Central memory CD4-positive, alpha-beta T cell (primary cell): Measurements from ENCODE around the gene PTGDS.
A peak's percentile ranks its signal among the peaks of the same experiment; 100 is the strongest.

Source experiments
- DNase-seq: peaks from one replicate; pipeline ENCODE4 v3.0.0; 2022

PTGDS gene

DNA sequence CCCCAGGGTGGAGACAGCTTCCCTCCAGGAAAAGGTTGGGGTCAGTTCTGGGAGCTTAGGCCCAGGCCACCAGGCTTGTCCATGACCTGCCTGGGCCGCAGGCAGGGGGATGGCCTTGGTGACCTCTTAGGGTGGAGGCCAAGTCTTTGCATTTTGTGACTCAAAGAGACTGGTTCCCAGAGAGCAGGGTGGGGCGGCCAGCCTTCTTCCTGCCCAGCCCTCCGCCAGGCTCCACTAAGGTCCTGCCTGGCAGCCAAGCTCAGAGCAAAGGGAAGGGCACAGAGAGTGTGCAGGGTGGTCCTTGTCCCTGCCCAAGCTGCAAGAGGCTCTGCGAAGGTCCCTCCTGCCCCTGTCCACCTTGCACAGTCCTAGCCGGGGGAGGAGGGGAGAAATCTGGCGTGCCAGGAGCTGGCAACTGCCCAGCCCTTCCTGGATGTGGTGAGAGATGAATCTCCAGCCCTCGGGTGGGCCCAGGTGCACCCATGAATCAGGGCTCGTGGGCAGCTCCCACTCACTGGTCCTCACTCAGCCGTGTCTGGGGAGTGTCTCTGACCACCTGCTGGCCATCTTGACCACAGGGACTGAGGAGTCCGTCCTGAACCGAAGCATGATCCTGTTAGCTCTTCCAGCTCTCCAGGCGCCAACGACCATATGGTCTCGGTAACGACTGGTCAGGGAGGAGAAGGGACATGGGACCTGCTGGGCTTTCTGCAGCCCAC is 2.3 kb upstream of the PTGDS start:
- no peak for DNase-seq

DNA sequence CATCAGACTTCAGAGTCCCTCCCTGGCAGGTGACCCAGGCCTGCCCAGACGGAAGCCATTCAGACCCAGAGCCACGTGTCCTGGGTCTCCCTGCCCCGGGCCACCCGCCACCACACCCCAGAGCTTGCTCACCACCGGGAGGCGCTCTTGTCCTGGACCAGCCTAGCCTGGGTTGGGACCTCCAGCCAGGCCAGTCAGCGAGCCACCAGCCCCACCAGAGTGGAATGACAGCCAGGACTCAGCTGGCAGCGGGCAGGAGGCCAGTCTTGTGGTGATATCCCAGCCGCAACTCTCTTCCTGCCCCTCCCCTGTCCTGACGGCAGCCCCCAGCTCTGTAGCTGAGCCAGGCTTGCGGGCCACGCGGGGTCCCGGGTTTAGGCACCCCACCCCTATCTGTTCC is 1.7 kb upstream of the PTGDS start:
- DNase-seq, result no peak

DNA sequence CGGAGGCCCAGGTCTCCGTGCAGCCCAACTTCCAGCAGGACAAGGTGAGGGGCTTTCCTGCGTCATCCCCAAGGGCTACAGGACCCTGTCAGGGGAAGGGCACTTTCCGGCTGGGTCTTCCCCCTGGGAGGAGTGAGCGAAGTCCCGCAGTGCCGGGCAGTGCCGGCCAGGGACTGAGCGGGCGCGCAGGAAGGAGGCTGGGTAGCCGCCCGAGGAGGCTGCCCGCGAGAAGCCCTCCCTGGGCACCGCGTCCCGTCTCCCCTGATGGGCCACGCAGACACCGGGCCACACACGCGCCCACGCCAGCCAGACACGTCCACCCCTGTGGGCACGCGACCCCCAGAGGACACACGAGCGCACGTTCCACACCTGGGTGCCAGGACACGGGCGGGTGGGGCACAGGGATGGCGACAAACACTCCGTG is 357 bp downstream of the PTGDS start:
- DNase-seq, result no peak

DNA sequence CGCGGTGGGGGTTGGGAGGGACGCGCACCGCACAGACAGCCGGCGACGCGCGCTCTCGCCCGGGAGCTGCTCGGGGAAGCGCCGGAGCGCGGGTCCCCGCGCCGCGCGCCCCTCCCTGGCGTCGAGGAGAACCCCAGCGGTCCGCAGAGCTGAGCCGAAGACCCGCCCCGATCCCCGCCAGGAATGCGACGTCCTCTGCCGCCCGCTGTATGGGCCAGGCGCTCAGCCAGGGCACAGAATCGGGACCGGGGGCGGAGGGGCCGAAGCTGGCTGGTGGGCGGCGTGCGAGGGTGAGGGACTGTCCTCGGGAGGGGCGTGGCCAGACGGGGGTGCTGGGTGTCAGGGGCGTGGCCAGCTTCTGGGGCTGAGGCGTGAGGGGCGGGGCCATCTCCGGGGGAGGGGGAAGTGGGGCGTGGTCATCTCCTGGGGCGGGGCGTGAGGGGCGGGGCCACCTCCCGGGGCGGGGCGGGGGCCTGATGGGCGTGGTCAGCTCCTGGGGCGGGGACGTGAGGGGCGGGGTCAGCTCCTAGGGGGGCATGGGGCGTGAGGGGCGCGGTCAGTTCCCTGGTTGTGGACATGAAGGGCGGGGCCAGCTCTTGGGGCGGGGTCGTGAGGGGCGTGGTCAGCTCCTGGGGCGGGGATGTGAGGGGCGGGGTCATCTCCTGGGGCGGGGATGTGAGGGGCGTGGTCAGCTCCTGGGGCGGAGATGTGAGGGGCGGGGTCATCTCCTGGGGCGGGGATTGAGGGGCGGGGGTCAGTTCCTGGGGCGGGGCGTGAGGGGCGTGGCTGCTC is 965 bp downstream of the PTGDS start:
- peak; percentile 67 for DNase-seq

DNA sequence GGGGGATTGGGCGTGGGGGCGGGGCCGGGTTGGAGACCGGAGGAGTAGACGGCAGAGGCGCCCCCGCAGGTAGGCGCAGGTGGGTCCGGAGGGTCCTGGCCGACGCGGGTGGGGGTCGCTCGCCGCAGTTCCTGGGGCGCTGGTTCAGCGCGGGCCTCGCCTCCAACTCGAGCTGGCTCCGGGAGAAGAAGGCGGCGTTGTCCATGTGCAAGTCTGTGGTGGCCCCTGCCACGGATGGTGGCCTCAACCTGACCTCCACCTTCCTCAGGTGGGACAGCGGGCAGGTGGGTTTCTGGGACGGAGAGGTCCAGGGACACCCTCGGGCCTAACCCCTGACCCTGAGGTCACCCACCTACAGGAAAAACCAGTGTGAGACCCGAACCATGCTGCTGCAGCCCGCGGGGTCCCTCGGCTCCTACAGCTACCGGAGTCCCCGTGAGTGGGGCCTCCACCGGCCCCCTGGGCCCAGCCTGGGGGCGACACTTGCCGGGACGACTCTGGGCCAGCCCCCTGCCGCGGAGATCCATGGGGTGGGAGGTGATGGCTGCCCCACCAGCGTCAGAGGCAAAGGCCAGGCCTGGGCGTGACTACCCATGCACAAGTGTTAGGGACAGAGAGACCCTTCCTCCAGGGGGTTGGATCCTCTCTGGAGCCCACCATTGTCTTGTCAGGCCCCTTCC is 1.7 kb downstream of the PTGDS start:
- no peak for DNase-seq

DNA sequence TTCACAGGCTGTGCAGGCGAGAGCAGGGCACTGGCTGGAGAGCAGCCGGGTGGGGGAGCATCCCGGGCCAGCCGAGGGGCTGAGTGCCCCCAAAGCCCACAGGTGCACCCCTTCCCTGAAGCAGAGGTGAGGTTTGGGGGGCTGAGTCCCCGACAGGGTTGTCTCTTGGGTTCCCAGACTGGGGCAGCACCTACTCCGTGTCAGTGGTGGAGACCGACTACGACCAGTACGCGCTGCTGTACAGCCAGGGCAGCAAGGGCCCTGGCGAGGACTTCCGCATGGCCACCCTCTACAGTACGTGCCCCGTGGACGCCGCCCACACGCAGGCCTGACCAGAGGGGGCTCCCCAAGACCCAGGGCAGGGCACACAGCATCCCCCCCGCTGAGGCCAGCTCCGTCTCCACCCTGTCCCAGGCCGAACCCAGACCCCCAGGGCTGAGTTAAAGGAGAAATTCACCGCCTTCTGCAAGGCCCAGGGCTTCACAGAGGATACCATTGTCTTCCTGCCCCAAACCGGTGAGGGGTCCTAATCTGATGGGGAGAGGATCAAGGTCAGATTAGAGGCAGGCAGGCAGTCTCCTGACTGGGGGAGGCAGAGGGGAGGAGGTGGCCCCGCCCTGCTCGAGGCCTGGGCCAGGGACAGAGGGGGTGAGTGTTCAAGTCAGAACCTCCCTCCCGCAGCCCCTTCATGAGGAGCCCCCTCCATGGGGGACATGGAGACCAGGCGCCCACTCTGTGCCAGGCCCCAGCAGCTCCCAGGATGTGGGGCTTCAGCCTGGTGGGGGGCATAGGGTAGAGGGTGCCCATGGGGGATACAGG is 2.7 kb downstream of the PTGDS start:
- DNase-seq, result no peak

DNA sequence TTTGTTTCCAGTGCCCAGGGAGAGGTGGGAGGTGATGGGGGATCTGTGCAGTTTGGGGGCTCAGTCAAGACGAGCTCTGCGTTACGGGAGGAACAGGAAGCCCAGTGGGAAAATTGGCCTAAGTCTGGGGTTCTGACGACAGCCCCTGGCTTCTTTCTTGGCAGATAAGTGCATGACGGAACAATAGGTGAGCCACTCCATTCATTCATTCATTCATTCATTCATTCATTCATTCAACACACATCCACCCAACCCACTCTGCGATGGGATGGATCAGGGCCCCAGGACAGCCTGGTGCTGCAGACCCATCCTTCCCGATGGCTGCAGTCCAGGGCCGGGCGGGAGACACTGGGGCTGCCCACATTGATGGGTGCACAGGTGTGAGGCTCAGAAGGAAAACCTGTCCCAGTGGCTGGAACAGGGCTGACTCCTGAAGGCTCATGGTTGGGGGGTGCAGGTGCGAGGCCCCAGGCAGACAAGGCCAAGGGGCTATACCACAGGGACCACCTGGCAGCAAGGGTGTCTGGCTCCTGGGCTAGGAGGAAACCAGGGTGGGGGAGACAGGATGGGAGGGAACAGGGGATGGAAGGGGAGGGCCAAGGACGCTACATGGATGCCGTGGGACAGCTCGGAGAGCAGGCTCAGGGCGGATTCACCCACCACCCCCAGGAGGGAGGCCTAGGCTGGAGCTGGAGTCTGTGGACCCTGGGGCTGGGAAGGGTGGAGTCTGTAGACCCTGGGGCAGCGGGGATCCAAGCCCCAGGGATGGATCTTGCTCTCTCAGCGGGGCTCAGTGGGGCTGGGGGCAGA is 3.6 kb downstream of the PTGDS start:
- DNase-seq, result no peak

DNA sequence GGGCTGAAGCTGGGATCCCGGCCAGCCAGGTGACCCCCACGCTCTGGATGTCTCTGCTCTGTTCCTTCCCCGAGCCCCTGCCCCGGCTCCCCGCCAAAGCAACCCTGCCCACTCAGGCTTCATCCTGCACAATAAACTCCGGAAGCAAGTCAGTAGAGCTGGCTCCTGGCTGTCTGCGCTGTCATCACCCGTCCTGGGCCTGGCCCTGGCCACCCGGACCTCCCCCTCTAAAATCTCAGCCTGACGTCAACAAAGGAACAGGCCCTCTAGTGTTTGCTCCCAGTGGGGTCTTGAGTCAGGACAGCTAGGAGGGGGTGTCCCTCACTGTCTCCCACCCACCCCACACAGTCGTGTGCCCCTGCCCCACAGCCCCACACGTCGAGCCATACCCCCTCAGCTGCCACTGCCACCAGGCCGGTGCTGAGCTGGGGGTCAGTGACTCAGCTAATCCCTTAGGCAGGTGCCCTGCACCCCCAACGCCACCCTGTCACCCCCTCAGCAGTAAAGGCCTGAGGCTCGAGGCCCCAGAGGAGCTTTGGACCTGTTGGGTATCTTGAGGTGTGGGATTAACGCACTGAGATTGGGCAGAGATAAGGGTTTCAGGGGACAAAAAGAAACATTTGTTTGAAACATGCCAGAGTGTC is 4.4 kb downstream of the PTGDS start:
- no peak for DNase-seq

DNA sequence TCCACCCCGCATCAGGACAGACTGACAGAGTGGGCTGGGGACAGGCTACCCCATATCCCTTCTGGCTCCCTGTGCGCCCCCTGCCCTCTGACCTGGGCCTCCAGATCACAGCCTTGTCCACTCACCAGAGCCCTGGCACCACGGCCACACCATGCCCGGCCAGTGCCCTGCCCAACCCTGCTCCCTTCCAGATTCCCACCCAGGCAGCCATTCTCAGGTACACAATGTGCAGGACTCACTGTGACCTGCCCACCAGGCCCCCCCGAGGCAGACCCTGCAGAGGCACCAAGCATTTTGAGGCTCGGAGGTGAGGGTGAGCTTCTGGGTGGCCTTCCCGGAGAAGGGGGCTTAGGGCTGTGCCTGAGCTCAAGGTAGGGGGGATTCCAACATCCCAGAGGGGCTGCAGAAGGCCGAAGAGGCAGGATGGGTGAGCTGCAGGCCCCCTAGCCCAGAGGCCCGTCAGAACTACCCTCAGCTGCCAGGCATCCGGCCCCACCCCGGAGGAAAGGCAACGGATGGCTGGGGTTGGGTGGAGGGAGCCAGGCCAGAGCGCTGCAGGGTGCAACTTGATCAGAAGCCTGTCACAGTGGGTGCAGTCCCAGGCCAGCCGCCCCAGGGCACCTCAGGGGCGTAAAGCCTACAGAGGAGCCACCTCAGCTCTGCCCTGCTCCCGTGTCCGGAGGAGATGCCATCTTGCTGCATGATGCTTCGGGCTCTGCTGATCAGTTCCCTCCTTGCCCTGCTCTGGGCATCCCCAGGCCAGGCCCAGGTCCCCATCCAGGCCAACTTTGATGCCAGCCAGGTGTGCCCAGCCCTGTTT is 5.1 kb downstream of the PTGDS start, which contains the start of gene LCNL1:
Gene LCNL1, plus strand, starts transcription at position 762 of the 820 bp plus-strand sequence. CDS start 594 bp downstream, outside the sequence.
- no peak for DNase-seq

DNA sequence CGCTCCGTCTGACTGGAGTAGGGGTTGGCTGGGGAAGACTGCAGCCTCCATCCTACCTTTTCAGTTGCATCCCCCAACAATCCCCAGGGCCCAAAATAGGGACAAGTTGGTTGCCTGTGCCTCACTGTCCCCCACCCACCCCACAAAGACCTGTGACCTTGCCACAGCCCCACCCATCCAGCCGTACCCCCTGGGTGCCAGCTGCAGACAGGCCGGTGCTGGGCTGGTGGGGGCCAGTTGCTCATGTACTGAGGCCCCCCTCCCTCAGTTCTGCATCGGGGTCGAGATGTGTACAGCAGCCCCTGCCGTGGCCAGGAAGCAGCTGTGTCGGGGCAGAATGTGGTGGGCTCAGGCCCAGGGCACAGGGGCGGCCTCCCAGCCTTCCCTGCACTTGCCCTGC is 5.9 kb downstream of the PTGDS start:
- DNase-seq, result no peak

DNA sequence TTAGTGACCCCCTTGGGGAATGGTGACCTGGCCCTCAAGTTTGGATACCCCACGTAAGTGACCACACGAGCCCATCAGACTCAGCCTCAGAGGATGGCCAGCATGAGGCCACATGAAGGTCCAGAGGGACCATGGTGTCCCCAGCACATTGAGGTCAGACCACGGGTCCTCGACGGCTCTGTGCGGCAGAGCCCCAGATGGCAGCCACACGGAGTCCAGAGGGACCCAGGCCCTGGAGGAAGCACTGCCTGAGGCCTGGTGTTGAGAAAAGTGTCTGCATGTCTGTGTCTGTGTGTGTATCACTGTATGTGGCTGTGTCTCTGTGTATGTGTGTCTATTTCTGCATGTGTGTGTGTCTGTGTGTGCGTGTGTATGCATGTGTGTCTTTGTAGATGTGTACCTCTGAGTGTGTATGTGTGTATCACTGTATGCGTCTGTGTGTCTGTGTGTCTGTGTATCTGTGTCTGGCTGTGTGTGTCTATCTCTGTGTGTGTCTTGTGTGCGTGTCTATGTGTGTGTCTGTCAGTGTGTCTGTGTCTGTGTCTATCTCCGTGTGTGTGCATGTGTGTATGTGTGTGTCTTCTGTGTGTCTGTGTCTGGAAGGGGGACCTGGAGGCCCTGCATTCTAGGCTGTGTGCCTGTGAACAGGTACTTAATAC is 6.5 kb downstream of the PTGDS start:
- DNase-seq, result no peak

DNA sequence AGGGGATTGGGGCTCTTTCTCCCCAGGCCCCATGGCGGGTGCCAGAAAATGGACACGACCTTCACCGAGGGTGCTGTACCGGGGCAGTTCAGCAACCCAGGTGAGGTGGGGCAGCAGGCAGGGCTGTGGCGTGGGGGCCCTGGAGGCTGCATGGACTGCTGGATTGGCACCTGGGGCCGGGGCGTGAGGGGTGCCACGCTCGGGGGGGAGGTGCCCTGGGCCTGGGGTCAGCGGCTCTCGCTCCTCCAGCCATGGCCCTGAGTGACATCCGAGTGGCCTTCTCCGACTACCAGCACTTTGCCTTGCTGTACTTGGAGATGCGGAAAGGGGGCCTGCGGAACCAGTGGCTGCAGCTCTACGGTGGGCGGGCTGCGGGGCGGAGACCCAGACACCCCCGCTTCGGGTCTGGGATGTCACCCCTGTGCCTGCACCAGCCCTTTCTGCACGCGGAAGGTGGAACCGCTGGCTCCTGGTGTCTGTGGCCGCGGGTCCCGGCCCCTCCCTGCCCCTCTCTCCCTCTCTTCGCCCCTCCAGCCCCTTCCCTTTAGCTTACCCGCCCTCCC is 7.2 kb downstream of the PTGDS start:
- no peak for DNase-seq

DNA sequence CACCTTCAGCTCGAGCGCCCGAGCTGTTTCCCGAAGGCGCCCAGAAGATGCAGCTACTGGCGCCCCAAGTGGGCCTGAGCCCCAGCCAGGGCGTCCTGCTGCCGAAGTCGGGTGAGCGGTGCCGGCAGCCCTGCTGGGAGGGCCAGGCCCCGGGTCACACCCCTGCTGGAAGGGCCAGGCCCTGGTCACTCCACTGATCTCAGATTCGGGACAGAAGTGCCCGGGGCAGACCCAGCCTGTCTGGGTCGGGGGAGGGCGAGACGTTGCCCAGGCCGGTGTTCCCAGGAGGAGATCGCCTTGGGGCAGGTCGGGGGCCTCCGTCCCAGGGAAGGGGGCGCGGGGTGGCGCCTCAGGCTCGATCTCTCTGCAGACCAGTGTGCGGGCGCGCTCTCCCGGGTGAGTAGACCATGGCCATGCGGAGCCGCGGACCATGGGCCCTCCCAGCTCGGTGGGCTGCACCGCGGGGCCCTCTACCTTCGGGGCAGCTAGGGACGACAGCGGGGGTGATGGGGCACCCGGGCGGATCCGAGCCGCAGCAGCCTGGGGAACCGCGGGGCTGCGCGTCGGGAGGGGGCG is 7.8 kb downstream of the PTGDS start:
- no peak for DNase-seq

DNA sequence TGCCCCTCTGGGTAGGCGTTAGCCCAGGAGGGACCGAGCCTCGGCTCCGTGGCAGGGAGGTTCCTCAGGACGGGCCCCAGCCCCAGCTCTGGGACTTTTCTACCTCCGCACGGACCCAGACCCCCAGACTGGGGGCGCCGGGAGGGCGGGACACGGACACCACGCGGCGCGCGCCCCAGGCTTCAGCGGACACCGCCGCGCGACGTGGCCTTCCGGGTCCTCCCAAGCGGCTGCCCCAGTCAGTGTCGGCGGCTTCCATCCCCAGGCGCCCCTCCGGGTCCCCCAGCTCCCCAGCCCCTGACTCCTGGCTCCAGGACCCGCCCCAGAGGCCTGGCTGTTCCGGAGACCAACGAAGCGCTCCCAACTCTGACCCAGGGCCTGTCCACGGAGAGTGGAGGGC is 8.5 kb downstream of the PTGDS start:
- DNase-seq, result no peak

DNA sequence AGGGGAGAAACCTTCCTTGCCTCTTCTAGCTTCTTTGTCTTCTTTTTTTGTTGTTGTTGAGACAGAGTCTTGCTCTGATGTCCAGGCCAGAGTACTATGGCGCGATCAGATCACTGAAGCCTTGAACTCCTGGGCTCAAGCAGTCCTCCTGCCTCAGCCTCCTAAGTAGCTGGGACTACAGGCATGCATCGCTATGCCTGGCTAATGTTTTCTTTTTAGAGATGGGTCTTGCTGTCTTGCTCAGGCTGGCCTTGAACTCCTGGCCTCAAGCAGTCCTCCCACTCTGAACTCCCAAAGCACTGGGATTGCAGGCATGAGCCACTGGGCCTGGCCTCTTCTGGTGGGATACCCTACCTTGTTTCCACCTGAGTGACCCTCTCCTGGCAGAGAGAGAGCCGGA is 11.6 kb downstream of the PTGDS start:
- no peak for DNase-seq

DNA sequence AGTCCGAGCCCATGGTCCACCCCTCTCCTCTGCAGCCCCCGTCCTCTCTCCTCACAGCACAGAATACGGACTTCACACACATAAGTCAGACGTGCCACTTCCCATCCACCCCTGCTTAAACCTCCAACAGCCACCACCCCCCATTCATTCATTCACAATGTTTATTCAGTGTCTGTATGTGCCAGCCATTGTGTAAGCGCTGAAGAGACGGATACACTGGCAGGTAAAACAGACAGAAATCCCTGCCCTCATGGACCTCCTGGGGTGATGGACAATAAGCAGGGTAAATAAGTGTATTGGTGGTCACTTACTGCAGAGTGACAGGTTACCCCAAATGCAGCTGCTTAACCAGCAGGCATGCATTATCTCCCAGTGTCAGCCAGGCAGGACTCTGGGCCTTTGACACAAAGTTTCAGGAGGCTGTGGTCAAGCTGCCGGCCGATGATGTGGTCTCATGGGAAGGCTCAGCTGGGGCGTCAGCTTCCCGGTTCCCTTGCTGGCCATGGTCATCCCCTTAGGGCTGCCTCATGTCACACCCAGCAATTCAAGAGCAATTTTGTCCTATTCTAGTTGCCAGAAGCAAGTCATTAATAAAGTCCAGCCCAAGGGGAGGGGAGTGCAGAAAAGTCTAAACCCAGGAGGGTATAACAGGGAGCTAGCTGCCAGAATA is 13.1 kb downstream of the PTGDS start:
- DNase-seq, result no peak

DNA sequence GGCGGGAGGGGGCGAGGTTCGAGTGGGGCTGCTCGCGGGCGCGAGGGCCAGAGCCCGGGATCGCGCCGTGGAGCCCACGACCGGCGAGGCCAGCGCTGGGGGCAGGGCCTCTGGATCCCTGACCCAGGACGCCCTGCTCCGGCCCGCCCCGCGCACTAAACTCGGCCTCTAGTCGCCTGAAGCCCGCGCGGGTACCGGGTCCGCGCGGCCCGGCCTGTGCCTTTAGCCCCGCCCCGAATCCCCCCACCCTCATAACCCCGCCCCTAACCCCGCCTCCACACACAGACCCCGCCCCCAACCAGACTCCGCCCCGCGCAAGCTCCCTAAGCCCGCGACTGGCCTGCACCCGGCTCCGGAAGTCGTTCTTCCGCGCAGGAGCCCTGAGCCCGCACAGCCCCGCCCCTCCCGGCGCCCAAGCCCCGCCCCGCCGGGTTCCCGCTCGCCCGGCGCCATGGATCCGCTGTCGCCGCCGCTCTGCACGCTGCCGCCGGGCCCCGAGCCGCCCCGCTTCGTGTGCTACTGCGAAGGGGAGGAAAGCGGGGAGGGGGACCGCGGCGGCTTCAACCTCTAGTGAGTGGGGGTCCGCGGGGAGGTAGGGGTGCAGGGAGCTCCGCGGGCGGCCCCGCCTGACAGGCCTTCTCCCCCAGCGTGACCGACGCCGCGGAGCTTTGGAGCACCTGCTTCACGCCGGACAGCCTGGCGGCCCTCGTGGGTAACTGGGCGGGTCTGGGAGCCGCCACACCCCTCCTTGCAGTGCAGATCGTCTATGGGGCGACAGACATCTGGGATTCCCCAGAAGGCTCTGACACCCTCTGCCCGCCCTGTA is 14.9 kb downstream of the PTGDS start, which contains the start of gene PAXX:
Gene PAXX, plus strand, starts transcription at position 430 of the 826 bp plus-strand sequence. Its CDS starts 22 bp downstream, at position 452.
- DNase-seq, result peak; percentile 92
